ENCODE results near the gene BRAP.
"Not testable (repeated sequence)": the region's sequence is repeated elsewhere in the genome, so short reads cannot be mapped to it uniquely, and the experiment has no call there.

BRAP gene, protein sequence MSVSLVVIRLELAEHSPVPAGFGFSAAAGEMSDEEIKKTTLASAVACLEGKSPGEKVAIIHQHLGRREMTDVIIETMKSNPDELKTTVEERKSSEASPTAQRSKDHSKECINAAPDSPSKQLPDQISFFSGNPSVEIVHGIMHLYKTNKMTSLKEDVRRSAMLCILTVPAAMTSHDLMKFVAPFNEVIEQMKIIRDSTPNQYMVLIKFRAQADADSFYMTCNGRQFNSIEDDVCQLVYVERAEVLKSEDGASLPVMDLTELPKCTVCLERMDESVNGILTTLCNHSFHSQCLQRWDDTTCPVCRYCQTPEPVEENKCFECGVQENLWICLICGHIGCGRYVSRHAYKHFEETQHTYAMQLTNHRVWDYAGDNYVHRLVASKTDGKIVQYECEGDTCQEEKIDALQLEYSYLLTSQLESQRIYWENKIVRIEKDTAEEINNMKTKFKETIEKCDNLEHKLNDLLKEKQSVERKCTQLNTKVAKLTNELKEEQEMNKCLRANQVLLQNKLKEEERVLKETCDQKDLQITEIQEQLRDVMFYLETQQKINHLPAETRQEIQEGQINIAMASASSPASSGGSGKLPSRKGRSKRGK

DNA sequence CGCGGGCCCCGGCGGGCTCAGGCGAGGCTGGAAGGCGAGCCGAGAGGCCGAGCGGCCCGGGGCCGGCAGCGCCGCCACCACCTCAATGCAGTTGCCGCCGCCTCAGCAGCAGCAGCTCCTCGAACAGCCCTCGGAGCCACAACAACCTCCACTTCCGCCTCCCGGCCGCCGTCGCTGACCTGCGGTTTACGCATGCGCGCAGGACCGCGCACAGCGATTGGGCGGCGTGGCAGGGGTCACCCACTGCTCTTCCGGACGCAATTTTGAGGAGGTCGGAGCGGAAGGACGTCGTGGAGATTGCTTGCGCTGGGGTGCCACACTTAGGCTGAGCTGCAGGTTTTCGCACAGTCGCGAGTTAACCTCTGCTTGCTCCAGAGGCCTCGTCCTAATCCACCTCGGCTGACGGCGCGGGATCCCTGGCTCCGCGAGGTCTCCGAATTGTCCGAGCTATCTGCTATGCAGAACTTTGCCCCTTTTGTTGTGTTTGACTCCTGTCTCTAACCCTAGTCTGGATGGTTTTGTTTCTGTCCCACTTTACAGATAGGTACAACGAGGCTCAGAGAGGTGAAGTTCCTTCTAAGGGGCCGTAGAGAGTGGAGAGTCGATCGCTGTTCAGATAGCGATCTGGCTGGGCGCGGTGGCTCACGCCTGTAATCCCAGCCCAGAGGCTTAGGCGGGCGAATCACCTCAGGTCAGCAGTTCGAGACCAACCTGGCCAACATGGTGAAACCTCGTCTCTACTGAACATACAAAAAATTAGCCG, at the start of gene BRAP, which contains the start of gene ACAD10:
TSS of gene BRAP (minus strand) at position 146 of the 763 bp plus-strand sequence. CDS start 164 bp downstream, outside the sequence.
TSS of gene ACAD10 (plus strand) at position 243 of the 763 bp plus-strand sequence. CDS start 6,657 bp downstream, outside the sequence.
- DNase-seq (ENCODE audit: low read depth in 1 of 2, low spot score in 1 of 2) = peak; percentile 88 to 89

DNA sequence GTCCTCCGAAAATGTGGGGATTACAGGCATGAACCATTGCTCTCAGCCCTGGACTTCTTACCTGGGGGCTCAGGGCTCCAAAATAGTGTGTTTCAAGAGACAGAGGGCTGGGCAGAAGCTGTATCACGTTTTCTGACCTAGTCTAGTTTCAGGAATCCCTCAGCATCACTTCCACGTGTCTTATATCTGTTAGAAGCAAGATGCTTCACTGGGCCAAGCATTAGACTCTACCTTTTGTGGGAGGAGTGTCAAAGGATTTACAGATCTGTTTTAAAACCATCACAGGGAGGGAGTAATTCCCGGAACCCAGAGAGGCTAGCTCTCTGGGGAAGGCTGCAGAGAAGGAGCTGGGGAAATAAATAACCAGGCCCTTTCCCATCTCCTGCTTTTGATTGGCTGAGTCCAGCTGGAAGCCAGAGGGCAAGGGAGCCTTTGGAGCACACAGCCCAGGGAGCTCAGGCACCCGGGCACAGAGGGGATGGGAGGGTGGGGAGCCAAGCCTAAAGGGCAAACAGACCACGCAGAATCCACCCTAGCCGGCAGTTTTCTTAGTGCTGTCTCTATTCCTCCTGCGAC, 47.7 kb upstream of the BRAP start:
- DNase-seq (ENCODE audit: low read depth in 1 of 2, low spot score in 1 of 2) = no peak

DNA sequence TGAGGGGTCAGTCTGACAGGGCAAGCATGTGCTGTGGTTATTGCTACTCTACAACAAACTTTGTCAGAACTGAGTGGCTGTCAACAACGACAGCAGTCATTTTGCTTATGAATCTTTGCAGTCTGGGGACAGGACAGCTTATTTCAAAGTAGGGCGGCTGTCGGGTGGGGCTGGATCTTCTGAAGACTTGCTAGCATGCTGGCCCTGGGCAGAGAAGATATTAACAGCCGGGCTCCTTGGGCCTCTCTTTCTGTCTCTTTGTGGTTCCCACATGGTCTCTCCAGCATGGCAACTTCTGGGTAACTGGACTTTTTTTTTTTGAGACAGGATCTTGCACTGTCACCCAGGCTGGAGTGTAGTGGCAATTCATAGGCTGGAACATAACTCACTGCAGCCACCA, 47.0 kb upstream of the BRAP start:
- DNase-seq (ENCODE audit: low read depth in 1 of 2, low spot score in 1 of 2) = no peak

DNA sequence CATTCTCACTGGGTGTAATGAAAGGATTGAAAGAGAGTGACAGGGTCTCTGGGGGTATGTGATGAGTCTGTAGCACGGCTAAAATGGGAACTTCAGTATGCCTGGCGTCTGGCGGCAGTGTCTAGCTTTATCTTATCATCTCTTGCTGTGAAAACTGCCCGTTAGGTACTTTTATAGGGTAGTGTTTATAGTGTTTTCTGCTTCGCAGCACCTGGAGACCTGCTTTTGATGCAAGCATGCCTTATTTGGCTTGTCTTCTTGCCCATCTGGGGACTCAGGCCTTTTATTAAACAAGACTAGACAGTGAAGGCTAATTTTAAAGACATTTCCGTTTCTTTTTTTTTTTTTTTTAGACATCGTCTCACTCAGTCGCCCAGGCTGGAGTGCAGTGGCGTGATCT, 44.7 kb upstream of the BRAP start:
- no peak for DNase-seq (ENCODE audit: low read depth in 1 of 2, low spot score in 1 of 2)

DNA sequence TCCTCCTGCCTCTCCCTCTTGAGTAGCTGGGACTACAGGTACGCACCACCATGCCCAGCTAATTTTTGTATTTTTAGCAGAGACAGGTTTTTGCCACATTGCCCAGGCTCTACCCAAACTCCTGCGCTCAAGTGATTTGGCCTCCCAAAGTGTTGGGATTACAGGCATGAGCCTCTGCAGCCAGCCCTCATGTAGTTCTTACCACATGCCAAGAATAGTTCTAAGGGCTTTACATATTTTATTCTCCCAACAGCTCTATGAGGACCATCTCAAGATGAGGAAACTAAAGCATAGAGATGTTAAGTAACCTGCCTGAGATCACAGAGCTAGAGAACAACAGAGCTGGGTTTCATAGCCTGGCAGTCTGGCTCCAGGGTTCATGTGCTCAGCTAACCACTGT, 43.0 kb upstream of the BRAP start:
- DNase-seq (ENCODE audit: low read depth in 1 of 2, low spot score in 1 of 2) = no peak

DNA sequence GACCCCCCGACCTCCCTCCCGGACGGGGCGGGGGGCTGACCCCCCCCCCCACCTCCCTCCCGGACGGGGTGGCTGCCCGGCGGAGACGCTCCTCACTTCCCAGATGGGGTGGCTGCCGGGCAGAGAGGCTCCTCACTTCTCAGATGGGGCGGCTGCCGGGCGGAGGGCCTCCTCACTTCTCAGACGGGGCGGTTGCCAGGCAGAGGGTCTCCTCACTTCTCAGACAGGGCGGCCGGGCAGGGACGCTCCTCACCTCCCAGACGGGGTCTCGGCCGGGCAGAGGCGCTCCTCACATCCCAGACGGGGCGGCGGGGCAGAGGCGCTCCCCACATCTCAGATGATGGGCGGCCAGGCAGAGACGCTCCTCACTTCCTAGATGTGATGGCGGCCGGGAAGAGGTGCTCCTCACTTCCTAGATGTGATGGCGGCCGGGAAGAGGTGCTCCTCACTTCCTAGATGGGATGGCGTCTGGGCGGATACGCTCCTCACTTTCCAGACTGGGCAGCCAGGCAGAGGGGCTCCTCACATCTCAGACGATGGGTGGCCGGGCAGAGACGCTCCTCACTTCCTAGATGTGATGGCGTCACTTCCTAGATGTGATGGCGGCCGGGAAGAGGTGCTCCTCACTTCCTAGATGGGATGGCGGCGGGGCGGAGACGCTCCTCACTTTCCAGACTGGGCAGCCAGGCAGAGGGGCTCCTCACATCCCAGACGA, 38.0 kb upstream of the BRAP start:
- DNase-seq (ENCODE audit: low read depth in 1 of 2, low spot score in 1 of 2) = not testable (repeated sequence)

DNA sequence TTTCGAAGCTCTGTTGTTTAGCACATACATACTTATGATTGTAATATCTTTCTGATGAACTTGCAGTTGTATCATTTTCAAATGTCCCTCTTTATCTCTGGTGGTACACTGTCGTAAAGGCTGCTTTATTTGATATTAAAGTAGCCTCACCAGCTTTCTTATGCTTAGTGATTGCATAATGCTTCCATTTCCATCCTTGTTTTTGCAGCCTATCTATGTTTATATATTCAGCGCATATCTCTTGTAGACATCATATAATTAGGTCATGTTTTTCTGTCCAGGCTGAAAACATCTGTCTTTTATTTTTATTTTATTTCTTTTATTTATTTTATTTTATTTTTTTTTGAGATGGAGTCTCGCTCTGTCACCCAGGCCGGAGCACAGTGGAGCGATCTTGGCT, 34.7 kb upstream of the BRAP start:
- no peak for DNase-seq (ENCODE audit: low read depth in 1 of 2, low spot score in 1 of 2)

DNA sequence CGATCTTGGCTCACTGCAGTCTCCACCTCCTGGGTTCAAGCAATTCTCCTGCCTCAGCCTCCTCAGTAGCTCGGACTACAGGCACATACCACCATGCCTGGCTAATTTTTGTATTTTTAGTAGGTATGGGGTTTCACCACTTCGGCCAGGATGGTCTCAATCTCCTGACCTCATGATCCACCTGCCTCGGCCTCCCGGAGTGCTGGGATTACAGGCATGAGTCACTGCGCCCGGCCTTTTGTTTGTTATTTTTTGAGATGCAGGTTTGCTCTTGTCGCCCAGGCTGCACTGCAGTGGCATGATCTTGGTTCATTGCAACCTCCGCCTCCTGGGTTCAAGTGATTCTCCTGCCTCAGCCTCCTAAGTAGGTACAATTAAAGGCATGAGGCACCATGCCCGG, 33.6 kb upstream of the BRAP start:
- not testable (repeated sequence) for DNase-seq (ENCODE audit: low read depth in 1 of 2, low spot score in 1 of 2)

DNA sequence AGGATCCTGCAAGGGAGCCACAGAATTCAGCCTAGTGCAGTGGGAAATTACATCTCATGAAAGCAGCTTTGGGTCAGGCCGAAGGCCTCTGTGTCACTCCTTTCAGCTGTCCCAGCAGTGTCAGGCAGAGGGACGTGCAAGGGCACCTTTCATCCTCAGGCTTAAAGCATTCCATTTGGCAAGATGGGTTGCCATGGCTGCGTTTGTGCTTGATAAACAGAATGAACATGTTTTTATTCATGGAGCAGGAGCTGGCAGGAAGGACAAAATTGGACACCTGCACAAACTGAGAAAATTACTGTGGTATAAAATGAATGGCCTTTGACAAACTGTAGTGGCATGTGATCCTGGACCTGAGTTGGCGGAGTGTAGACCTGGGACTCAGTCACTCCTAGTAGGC, 29.5 kb upstream of the BRAP start:
- DNase-seq (ENCODE audit: low read depth in 1 of 2, low spot score in 1 of 2) = no peak

DNA sequence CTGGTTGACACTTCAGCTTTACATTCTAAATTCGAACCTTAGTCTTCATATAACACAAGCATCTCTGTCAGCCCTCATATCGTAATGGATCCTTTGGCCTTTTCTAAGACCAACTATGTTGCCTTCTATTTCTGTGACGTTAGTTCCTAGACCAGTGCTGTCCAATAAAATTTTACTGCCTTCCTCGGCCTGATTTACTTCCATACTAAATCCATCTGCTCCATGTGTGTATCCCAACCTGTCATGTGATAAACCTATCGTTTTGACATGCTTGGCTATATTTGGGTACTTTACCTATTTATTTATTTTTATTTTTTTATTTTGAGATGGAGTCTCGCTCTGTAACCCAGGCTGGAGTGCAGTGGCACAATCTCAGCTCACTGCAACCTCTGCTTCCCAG, 20.4 kb upstream of the BRAP start:
- DNase-seq (ENCODE audit: low read depth in 1 of 2, low spot score in 1 of 2) = no peak

DNA sequence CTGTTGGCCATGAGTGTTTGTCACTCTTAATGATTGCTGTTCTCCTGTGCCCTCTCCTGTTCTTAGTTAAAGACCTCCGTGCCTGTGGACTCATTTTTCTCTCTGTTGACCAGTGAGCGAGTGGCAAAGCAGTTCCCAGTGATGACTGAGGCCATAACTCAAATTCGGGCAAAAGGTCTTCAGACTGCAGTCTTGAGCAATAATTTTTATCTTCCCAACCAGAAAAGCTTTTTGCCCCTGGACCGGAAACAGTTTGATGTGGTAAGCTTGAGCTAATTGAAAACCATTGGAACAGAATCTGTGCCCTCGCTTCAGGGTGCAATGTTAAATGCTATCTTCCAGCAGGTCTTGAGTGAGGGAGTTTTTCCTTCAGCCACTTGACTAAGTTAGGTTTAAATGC, 19.9 kb upstream of the BRAP start:
- no peak for DNase-seq (ENCODE audit: low read depth in 1 of 2, low spot score in 1 of 2)

DNA sequence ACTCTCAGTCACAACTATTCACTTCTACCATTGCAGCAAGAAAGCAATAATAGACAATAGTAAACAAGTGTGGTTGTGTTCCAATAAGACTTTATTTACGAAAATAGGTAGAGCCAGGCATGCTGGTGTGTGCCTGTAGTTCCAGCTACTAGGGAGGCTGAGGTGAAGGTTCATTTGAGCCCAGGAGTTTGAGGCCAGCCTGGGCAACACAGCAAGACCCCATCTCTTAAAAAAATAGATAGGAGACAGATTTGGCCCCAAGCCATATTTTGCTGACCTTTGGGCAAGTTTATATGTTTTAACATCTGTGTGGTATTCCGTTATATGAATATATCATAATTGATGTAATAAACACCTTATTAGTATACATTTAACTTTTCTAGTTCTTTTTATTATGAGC, 14.2 kb upstream of the BRAP start:
- DNase-seq (ENCODE audit: low read depth in 1 of 2, low spot score in 1 of 2) = no peak

DNA sequence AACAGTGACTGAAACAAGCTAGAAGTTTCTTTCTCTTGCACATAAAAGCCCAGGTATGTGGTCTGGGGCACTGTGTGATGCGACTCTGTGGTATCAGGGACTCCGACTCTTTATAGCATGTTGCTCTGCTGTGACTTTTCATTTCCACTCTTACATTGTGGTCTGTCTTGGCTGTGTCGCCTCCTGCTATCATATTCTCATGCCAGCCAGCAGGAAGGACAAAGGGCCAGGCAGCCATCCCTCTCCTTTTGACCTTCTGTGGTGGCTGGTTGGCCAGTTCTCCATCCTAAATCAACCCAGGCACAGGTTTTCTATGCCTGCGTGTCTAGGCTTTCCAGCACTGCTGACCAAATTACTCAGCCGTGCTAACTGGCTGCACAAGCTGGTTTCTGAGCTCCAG, 8.1 kb upstream of the BRAP start:
- DNase-seq (ENCODE audit: low read depth in 1 of 2, low spot score in 1 of 2) = no peak

DNA sequence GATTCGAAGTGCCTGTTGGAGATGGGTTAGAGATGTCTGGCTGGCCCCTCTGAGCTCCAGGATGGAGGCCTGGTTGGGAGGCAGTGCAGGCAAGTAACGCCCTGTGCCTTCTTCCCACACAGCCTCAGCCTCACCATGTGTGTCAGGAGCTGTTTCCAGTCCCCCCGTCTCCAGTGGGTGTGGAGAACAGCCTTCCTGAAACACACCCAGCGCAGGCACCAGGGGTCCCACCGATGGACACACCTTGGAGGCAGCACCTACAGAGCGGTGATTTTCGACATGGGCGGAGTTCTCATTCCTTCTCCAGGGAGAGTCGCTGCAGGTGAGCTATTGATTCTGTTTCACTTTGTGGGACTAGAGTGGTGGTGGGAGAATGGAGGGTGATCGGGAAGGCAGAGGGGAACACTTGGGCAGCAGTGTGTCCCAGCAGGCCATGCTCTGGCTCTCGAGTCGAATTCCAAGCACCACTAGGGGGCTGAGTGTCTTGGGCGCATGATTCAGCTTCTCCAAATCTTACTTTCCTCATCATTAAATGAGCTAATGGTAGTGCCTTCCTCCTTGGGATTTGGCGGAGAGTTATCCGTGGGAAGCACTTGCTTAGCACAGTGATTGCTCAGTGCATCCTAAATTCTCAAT, 6.9 kb upstream of the BRAP start:
- no peak for DNase-seq (ENCODE audit: low read depth in 1 of 2, low spot score in 1 of 2)

DNA sequence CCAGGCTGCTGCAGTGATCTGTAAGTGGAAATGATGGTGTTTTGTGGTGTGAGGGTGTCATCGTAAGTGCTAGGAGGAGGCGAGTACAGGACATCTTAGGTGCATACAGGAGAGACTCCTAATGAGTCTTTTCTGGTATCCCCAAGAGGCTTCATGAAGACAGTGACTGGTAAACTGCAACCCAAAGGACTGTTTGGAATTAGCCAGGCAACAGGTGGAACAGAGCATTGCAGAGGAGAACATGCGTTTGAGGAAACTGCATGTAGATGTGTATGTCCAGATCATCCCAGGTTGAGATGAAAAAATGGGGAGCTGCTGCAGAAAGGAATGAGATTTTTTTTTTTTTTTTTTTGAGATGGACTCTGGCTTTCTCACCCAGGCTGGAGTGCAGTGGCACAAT, 5.5 kb upstream of the BRAP start:
- no peak for DNase-seq (ENCODE audit: low read depth in 1 of 2, low spot score in 1 of 2)

DNA sequence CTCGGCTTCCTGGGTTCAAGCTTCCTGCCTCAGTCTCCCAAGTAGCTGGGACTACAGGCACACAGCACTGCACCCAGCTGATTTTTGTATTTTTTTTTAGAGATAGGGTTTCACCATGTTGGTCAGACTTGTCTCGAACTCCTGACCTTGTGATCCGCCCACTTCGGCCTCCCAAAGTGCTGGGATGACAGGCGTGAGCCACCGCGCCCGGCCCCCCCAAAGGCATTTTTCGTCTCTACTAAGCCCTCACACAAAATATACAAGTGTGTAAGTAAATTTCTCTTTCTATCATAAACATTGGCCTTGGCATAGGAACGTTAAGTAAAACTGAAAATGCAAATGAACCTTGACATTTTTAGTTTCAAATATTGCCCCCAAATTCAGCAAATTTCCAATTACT, 2.2 kb upstream of the BRAP start:
- DNase-seq (ENCODE audit: low read depth in 1 of 2, low spot score in 1 of 2) = no peak

DNA sequence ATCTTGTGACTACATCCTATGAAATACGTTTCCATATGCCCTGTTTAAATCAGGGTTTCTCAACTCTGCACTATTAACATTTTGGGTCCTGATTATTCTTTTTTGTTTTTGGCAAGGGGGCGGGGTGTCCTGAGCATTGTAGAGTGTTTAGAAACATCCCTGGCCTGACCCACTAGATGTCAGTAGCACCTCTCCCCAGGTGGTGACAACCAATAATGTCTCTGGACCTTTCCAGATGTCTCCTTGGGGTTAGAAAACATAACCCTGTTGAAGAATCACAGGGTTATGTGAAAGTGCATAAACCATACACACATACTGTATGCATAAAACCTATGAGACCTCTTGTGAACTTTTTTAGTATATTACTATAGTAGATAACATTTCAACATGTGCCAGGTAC, 1.5 kb upstream of the BRAP start:
- no peak for DNase-seq (ENCODE audit: low read depth in 1 of 2, low spot score in 1 of 2)

DNA sequence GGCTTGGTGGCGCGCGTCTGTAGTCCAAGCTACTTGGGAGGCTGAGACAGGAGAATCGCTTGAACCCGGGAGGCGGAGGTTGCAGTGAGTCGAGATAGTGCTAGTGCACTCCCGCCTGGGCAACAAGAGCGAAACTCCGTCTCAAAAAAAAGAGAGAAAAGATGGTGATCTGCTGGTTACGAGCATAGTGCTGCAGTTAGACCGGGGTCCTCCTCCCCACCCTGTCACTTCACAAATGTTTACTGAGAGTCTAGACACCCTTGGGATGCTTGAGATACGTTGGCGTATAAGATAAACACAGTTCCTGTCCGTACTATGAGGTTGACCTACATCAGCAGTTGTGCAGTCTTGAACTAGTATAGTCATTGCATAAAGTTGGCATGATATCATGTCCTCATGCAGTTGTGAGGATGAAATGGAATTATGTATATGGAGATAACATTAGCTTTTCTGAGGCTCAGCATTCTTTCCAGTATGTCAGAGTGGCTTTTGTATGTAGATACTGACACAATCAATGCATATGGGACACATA, 884 bp upstream of the BRAP start:
- no peak for DNase-seq (ENCODE audit: low read depth in 1 of 2, low spot score in 1 of 2)

DNA sequence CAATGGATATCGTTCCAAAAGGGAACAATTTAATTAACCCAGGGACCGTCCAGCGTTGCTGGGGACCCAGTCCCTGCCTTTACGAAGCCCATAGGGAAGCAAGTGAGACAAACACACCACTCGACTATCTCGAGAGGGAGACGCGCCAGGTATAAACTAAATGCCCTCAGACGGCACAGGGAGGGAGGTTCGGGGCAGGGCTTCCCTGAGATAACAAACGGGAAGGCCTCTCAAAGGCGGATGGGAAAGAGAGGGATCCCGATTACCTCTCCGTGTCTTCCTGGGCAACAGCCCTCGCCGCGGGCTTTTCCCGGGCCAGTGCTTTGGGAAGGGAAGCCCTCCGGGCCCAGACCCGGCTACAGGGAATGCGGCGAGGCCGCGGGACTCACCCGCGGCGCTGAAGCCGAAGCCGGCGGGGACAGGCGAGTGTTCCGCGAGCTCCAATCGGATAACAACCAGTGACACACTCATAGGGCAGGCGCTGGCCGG, 390 bp downstream of the BRAP start:
- no peak for DNase-seq (ENCODE audit: low read depth in 1 of 2, low spot score in 1 of 2)

All from activated CD4-positive, alpha-beta T cell treated with anti-CD3 and anti-CD28 coated beads, Interleukin-2, amount 50 U/mL, for 24 hours (primary cell).